Stimulated activated CD4-positive, alpha-beta T cell treated with anti-CD3 and anti-CD28 coated beads, Interleukin-12 subunit alpha, Interleukin-12 subunit beta, amount 100 ng/mL, for 4 hours (primary cell): ENCODE measurements around the gene UGP2.
"Not testable (repeated sequence)": the region's sequence is repeated elsewhere in the genome, so short reads cannot be mapped to it uniquely, and the experiment has no call there.

Experiments used
- DNase-seq: peaks from one replicate; pipeline ENCODE4 v3.0.0-alpha.2; 2020

Gene UGP2

DNA sequence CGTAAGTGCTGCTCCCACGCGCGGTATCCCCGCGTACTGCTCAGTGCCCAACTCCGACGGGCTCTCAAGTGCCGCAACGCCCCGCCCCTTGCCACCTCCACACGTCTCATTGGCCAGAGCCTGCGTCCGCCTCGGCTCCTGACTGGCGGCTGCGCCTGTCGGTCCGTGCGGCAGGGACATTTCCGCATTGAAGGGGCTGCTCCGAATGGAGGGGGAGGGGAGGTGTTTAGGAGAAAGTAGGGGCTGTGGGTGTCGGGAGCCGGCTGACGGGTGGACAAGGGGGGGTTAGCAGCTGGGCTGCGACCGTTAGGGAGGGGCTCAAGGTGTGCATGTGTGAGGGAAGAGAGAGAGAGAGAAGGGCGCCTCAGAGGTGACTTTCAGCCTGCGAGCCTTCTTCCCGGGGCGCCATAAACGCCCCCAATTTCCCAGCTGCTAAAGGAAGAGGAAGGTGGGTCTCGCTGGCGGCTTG, 877 bp upstream of the UGP2 start:
- peak; percentile 98 for DNase-seq

GRCh38 chr2:63842149-63843061, 709 bp downstream of the UGP2 start:
- DNase-seq: no peak

GRCh38 chr2:63843093-63843492, 1.4 kb downstream of the UGP2 start:
- no peak for DNase-seq

GRCh38 chr2:63843791-63844190, 2.1 kb downstream of the UGP2 start:
- DNase-seq: no peak

GRCh38 chr2:63844616-63845015, 2.9 kb downstream of the UGP2 start:
- no peak for DNase-seq

GRCh38 chr2:63845866-63846265, 4.2 kb downstream of the UGP2 start:
- no peak for DNase-seq

DNA sequence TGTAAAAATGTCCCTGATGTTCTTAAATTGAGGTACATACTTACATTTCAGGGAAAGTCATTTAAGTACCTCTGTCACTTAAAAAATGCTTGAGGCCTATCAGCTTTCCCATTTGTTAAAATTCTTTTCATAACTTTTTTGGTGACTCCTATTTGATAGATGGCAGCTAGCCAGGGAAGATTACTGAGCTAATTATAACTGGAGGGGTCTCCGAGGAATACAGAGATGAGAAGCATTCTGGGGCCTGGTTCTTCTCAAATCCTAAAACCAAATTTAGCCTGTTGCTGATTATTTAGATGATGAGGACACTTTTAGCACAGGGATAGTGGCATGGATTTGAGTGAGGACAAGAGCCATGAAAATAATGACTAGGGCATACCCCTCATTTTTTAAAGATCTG, 4.8 kb downstream of the UGP2 start:
- no peak for DNase-seq

DNA sequence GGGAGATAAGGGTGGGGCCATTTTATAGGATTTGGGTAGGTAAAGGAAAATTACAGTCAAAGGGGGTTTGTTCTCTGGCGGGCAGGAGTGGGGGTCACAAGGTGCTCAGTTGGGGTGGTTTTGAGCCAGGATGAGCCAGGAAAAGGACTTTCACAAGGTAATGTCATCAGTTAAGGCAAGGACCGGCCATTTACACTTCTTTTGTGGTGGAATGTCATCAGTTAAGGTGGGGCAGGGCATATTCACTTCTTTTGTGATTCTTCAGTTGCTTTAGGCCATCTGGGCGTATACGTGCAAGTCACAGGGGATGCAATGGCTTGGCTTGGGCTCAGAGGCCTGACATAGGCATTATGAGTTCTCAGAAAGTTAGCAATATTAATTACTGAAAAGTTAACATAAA, 5.9 kb downstream of the UGP2 start:
- not testable (repeated sequence) for DNase-seq

- DNase-seq: no peak
These were observed 7.9 kb downstream of the UGP2 start for GRCh38 chr2:63849381-63850203.

DNA sequence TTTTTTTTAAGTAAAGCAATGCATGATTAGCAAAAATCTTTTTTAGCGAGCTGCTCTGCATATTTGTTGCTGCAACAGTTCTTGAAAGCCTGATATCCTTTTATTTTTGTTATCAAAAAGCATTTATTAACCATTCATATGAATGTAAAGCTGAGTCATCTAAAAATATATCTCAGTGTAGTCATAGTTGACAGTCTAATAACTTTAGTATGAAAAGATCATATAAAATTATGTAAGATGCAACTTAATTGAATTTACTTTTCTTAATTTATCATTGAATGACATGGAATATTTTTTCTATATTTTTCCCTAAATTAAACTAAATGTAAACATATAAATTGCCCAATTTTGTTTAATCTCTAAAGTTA, 8.5 kb downstream of the UGP2 start:
- DNase-seq: no peak

DNA sequence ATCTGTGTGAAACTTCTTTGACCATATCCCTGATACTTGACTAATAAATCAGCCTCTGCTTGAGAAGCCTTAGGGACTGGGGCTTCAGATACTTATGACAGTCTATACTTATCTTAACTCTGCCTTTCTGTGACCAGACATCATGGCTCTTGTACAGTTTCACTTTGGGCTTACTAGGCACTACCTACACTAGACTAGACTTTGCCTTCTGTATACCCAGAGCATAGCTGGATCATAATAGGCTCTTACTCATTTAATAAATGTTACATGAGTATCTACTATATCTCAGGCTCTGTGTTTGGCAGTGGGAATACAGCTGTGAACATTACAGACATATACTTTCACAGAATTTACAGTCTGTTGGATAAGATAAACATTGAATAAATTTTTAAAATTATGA, 9.0 kb downstream of the UGP2 start:
- no peak for DNase-seq

DNA sequence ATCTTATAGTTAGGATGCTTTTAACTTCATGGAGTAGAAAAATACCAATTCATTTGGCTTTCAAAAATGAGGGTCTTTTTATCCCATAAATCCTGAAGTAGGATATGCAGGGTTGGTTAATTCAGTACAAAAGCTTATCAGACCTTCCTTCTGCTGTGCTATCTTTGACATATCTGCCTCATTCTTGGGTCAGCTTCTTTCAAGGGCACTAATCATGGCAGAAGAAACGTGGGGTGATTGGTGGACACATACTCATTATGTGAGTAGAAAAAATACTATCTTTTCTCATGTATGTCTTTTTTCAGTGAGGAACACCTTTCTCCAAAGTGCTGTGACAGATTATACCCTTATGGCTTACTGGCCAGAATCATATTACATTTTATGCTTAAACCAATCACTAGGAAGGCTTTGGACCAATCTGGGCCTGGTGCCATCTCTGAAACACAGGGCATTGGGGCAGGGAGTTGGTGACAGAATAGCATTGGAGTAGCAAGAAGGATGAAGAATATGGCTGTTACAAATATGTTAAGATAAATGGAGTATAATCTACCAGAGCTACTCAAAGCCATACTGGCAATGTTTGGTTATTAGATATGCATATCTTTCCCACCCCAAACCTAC, 10.1 kb downstream of the UGP2 start:
- DNase-seq: no peak

DNA sequence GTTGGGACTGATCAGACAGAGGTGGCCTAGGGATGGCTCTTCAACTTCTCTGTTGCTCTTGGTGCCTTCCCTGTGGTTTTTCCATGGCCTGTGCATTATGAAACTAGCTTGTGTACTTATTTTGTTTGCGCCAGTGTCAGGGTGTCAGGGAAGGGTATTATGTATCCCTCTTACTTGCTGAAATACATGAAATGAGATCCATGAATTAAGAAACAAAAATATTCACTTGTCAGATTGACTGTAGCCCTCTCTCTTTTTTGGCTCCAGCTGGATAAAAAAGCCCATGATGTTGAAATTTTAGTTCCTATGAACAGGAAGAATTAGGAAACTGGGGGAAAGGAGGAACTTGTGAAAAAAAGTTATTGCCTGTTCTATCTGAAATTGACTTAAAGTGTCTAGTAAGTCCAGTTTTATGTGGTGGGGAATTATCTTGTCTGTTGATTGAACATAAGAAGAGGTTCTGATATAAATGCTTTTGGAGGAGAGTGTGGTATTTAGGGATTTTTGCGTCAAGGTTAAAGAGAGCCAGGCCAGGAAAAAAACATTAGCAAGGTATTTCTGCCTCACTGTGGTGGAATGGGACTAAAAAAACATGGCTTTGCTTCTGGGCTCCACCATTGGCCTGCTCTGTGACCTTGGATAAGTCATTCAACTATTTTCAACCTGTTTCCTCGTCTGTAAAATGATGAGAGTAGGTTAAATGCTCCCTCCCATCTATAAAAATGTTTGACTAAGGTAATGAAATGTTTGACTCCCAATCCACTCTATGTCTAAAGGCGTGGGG, 12.0 kb downstream of the UGP2 start:
- DNase-seq: no peak

DNA sequence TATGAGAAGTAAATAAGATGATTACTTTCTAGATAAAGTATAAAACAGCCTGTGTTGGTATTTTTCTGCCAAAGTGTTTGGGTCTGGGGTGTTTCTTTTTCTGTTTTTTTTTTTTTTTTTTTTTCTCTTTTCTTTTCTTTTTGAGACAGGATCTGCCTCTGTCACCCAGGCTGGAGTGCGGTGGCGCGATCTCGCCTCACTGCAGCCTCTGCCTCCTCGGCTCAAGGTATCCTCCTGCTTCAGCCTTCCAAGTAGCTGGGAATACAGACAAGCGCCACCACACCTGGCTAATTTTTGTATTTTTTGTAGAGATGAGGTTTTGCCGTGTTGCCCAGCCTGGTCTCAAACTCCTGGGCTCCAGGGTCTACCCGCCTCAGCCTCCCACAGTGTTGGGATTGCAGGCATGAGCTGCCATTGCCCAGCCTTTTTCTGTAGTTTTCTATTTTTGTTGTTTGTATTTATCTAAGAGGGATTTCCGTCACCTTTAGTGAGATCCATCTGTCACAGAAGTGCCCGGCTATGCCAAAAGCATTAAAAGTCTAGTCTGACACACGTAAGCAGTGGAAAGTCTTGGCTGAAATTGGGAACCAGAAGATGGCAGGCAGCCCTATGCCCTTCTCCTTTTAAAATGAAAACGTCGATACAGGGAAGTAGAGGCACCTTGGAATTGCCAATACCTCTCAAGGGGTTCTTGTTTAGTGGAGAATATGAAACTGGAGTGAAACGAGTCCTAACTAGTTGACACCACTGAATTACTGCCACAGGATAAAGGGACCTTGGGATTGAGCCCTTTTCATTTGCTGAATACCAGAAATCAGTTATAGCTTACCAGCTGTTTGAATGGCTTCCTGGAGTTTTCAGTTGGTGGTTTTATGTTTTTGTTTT, 14.0 kb downstream of the UGP2 start:
- DNase-seq: no peak

DNA sequence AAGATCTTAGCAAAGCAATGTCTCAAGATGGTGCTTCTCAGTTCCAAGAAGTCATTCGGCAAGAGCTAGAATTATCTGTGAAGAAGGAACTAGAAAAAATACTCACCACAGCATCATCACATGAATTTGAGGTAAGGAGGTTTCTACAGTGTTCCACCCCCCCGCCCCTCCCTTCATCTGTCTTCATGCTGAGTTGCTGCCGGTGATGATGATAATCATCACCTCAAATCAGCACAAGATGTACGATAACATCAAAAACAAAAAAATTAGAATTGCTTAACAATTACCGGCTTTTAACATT, 14.6 kb downstream of the UGP2 start:
- DNase-seq: peak; percentile 17

- DNase-seq: no peak
These were observed 16.6 kb downstream of the UGP2 start for GRCh38 chr2:63858291-63858690.

DNA sequence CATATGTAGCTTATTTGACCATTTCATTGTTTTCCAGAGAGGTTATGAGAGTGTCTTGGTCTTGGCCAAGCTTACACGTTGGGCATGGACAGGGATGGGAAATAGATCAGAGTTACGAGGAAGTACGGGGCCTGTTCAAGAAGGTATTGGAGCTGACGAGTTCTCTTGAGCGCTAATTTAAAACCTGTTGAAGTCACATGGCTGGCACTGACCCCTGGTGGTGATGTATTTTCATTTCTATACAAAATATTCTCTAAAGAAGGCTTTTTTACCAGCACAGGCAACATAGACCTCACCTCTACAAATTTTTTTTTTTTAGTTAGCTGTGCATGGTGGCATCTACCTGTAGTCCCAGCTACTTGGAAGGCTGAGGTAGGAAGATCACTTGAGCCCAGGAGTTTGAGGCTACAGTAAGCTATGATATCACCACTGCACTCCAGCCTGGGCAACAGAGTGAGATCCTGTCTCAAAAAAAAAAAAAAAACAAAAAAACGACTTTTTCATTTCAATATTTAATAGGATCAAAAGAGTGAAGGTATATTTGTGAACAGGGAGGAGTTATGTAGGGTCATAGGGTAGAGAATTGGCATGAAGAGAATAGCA, 19.6 kb downstream of the UGP2 start:
- DNase-seq: peak; percentile 34

DNA sequence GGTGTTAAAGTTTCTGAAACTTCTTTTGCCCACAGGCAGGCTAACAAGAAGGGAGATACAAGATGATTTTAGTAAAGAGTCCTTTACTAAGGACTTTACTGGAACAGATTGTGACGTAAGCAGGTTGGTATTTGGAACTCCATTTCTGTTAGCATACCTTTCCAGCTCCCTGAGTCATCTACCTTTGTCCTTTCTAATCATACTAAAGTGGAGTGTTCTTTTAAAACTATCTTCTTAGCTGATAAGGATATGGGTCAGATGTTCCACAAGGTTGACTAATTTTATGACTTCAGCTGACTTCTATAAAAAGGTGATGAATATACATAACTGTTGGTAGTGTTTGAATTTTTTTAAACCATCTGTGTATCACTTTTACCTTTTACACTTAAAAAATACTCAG, 21.1 kb downstream of the UGP2 start:
- no peak for DNase-seq

GRCh38 chr2:63863707-63864106, 22.0 kb downstream of the UGP2 start:
- DNase-seq: no peak

DNA sequence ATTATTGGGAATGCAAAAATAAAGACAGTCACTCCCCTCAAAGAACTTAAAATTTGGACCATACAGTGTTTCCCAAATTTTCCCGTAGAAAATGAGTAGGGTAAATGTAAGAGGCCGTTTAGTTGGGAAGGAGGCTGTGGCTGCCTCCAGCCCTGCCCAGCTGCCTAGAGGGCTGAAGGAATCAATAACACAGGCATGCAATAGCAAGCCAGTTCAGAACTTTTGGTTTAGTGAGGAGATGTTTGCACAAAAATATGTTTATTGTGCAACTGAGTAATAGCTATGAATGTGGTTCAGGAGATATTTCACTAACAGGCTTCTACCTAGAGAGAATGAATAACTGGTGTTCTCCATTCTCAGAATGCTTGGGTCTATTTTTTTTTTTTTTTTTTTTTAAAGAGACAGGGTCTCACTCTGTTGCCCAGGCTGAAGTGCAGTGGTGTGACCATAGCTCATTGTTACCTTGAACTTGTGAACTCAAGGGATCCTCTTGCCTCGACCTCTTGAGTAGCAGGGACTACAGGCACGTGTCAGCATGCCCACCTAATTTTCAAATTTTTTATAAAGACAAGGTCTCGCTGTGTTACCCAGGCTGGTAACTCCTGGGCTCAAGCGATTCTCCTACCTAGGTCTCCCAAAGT, 23.6 kb downstream of the UGP2 start:
- DNase-seq: no peak
